HAP-1 (cell line): ENCODE measurements around the gene DCLK1.

Experiments
- DNase-seq, 2 experiments: peaks; one replicate each; pipeline ENCODE4 v3.0.0-alpha.2; 2016 to 2020; ENCODE audit warnings: low spot score in 2 of 2
- H3K27me3 ChIP-seq: fragments of 250-450 bp; sonication (Bioruptor Pico); 2 replicates; pipeline ENCODE4 v1.5.1; 2020; ENCODE audit warnings: low read depth, mild to moderate bottlenecking, moderate library complexity
- H3K36me3 ChIP-seq: fragments of 250-450 bp; sonication (Bioruptor Pico); replicated peaks from 2 replicates; pipeline ENCODE4 v1.5.1; 2020; ENCODE audit warnings: mild to moderate bottlenecking
- H3K4me1 ChIP-seq: fragments of 250-450 bp; sonication (Bioruptor Pico); 2 replicates; pipeline ENCODE4 v1.5.1; 2020; ENCODE audit warnings: mild to moderate bottlenecking
- H3K4me3 ChIP-seq: fragments of 250-450 bp; sonication (Bioruptor Pico); 2 replicates; pipeline ENCODE4 v1.5.1; 2020; ENCODE audit warnings: mild to moderate bottlenecking, moderate library complexity
- H3K9me3 ChIP-seq: fragments of 250-450 bp; sonication (Bioruptor Pico); 2 replicates; pipeline ENCODE4 v1.5.1; 2020; ENCODE audit warnings: mild to moderate bottlenecking, moderate library complexity
- in situ Hi-C: fragments of 300-500 bp; cut with MboI; formaldehyde crosslinking; loops from 3 replicates; pipeline ENCODE4 v1.14.3; 2020; ENCODE audit warnings: low sequenced_read_pairs, inconsistent platforms, mixed read lengths

DCLK1 gene

DNA sequence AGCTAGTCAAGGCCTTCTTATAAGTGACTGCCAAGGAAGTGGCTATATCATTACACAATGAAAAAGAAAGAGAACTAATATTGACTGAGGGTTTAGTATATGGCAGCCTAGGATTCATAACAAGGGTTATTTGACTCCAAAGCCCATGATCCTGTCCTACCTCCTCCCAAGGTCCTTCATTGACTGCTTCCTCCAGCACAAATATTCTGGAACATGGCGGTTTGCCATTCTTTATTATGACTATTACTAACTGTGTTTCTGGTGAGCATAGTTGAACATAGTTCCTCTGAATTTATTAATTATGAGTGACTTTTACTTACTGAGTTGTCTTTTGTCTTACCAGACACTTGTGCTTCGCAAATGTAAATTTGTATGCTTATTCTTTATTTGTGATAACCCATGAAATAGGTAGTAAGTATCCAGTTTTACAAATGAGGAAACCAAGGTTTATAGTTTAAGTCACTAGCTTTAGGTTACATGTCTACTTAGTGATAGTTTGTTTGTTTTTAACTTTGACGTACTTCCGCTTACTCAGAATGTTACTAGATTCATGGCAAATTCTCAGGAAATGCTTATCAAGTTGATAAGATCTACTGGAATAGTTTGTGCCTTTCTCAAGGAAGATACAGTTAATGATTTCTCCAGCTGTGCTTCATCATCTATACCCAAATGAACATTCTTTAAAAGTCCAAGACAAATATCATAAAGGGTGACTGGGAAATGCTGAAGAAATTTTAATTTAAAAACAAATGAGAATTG, 15.5 kb upstream of the DCLK1 start:
- Histone ChIP-seq H3K4me3 (no peak overlapping the region), H3K9me3 (no peaks in the 10 kb centered on the region), H3K4me1 (no peaks in the 10 kb centered on the region), H3K36me3 (no peaks in the 10 kb centered on the region), H3K27me3 (no peaks in the 10 kb centered on the region)
- in situ Hi-C loops: no loop called here
- DNase-seq: no peak

DNA sequence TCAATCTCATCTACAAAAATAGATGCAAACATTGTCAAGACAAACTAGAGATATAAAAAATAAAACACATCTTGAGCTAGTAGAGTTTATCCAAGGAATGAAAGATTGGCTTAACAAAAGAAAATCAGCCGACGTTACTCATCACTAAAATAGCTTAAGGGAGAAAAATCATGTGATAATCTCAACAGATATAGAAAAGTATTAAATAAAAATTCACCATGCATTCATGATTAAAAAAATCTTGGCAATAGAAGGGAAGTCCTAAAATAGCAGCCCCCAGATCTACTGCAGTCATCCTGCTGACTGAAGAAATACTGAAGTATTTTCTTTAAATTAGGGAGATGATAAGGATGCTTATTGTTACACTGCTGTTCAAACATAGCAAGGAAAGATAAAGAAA, 12.6 kb upstream of the DCLK1 start:
- Histone ChIP-seq H3K36me3 (no peaks in the 10 kb centered on the region), H3K9me3 (no peaks in the 10 kb centered on the region), H3K4me3 (no peak overlapping the region), H3K4me1 (no peaks in the 10 kb centered on the region), H3K27me3 (no peaks in the 10 kb centered on the region)
- no peak for DNase-seq
- in situ Hi-C loops: no loop called here

DNA sequence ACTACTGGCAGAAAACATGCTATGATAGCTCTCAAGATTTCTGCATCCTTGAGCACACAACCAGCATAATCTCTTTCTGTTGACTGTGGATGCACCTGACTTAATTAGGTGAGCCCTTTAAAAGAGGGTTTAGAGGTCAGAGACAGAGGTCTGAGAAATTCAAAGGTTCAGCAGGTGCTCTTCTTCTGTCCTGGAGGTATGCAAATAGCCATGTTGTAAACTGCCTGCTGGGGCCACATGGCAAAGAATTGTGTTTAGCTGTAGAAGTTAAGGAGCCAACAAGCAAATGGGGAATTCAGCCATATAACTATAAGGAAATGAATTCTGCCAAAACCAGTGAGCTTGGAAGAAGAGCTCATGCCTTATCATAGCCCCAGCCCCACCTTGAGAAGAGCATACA, 11.6 kb upstream of the DCLK1 start:
- H3K4me1 ChIP-seq: no peaks in the 10 kb centered on the region
- in situ Hi-C loops: no loop called here
- H3K36me3 ChIP-seq: no peaks in the 10 kb centered on the region
- H3K9me3 ChIP-seq: no peaks in the 10 kb centered on the region
- no peak overlapping the region for H3K4me3 ChIP-seq
- no peak for DNase-seq
- H3K27me3 ChIP-seq: no peaks in the 10 kb centered on the region

DNA sequence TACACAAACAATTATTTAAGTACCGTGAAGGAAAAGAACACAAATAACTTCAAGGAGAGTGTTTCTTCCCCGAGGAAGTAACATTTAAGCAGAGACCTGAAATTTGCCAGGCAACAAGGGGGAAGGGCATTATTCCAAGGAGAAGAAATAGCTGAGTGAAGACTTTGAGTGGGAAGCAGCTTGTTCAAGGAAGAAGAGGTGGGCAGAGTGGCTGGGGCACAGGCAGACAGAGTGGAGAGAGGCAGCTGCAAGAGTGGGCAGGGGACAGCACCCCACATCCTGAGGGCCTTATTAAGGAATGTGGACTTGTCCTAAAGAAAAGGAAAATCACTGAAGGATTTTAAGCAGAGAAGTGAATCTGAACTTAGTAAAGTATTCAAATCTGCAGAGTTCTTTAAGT, 4.7 kb upstream of the DCLK1 start:
- H3K27me3 ChIP-seq: no peaks in the 10 kb centered on the region
- in situ Hi-C loops: no loop called here
- H3K9me3 ChIP-seq: no peaks in the 10 kb centered on the region
- H3K4me3 ChIP-seq: no peak overlapping the region
- H3K36me3 ChIP-seq: no peaks in the 10 kb centered on the region
- H3K4me1 ChIP-seq: no peaks in the 10 kb centered on the region
- DNase-seq: no peak

DNA sequence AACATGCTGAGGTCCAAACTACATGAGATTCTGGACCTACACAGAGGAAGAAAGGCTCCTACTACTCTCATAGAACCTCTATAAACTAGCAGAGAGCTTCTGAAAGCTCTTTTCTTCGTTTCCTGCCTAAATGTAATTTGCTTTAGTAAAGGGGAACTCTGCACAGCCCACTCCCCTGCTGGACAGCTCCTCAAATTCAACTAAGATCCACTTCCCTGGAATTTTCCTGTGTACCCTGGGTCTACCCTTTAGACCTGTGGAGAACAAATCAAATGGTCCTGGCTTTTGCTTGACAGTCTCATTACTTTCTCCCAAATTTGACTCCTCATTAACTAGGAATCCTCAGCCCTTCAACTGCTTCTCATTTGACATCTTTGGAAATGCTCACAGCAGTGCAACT, 3.5 kb upstream of the DCLK1 start:
- Histone ChIP-seq H3K36me3 (no peaks in the 10 kb centered on the region), H3K9me3 (no peaks in the 10 kb centered on the region), H3K4me1 (peaks cover 2% of the 10 kb centered on the region), H3K4me3 (no peak overlapping the region), H3K27me3 (no peaks in the 10 kb centered on the region)
- in situ Hi-C loops: no loop called here
- no peak for DNase-seq

DNA sequence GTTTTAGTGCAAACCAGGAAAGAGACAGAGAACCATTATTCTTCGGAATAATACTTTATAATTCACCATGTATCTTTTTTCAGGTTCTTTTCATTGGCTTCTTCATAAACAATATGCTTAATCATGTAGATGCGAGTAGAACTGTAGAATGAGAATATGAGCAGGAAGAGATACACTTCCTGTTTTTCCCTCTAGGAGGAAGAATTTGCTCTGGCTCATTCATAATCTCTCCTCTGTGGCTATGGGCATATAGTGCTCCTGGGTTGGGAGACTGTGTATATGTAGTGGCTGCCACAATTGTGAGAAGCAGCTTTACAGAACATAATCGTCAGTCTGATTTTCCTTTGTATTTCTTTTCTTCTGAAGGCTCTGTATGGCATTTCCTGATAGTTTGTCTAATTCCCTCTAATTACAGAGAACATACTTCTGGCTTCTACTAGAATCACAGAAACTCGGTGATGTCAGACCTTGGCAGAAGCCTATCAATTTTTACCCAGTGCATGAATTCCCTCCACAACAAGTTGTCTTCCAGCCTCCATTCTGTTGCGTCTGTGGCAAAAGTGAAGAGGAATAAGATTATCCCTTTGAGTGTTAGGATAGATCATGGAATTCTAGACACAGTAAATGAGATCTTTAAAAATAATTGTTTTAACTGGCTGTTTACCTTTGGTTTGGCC, 2.9 kb upstream of the DCLK1 start:
- Histone ChIP-seq H3K36me3 (no peaks in the 10 kb centered on the region), H3K4me3 (no peak overlapping the region), H3K9me3 (no peaks in the 10 kb centered on the region), H3K27me3 (no peaks in the 10 kb centered on the region), H3K4me1 (peaks cover 7% of the 10 kb centered on the region)
- in situ Hi-C loops: no loop called here
- DNase-seq: no peak

DNA sequence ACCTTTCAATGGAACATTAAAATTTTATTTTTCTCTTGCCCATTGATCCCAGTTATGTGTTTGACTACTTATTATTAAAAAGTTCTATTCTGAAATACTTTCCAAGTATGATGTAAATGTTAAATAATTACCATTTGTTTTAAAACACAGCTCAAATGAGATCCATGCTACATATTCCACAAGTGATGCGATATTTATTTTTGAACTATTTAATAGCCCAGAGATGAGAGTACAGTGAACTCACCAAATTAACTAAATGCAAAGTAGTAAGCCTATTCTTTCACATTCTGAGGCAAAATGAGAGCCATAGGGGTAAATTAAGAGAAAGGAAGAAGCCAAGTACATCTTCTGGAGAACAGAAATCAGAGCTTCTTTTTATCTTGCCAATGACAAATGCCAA, 1.2 kb upstream of the DCLK1 start:
- Histone ChIP-seq H3K4me3 (no peak overlapping the region), H3K27me3 (no peaks in the 10 kb centered on the region), H3K9me3 (no peaks in the 10 kb centered on the region), H3K4me1 (peaks cover 7% of the 10 kb centered on the region), H3K36me3 (no peaks in the 10 kb centered on the region)
- no peak for DNase-seq
- in situ Hi-C loops: no loop called here

DNA sequence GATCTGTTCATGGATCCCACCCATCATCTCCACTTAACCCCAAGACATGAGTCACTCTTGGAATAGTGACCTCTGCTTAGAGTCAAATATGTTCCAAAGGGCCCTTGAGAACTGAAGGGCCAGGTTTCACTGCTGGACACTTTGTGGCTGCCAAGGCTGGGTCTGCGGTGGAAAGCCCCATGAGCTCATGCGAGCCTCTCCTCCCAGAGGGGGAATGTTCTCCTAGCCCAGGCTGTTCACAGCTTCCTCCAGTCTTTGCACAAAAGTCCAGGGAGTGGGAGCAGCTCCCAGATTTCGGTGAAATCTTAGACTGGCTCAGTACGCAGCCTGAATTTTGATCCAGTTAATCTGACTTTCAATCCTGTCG, 732 bp upstream of the DCLK1 start:
- H3K9me3 ChIP-seq: no peaks in the 10 kb centered on the region
- no peaks in the 10 kb centered on the region for H3K27me3 ChIP-seq
- H3K4me1 ChIP-seq: peaks cover 7% of the 10 kb centered on the region
- H3K36me3 ChIP-seq: no peaks in the 10 kb centered on the region
- in situ Hi-C loops: no loop called here
- H3K4me3 ChIP-seq: no peak overlapping the region
- DNase-seq: no peak

DNA sequence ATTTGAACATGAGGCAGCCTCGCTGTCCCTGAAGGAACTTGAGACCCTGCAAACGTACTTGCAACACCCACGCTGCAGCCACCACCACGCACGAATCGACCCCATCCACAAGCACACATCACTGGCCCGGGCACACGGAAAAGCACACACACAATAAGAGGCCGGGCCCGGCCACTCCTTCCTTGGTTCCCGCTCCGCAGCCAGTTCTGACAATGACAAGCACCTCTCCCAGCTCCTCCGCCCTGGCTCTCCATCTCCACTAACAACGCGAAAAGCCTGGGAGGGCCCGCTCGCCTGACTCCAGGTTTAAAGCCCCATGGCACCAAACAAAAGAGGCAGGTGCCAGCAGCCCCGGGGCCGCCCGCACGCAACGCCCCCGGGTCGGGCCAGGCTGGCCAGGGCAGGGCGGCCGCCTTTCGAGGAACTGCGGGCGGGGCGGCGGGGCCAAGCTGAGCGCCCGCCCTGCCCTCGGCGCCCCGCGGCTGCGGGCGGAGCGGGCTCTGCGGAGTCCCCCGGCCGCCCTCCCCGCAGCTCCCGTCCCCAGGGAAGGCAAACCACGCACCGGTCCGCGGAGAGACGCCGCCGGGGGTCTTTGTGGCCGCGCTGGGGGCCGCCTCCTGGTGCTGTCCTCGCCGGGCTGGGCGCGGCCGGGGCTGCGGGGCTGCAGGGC, 495 bp downstream of the DCLK1 start:
- H3K9me3 ChIP-seq: no peaks in the 10 kb centered on the region
- H3K4me1 ChIP-seq: peaks cover 7% of the 10 kb centered on the region
- H3K36me3 ChIP-seq: no peaks in the 10 kb centered on the region
- peak; percentile 50 to 69 for DNase-seq
- H3K4me3 ChIP-seq: peak overlapping the region; percentile 48
- in situ Hi-C loops: no loop called here
- no peaks in the 10 kb centered on the region for H3K27me3 ChIP-seq

DNA sequence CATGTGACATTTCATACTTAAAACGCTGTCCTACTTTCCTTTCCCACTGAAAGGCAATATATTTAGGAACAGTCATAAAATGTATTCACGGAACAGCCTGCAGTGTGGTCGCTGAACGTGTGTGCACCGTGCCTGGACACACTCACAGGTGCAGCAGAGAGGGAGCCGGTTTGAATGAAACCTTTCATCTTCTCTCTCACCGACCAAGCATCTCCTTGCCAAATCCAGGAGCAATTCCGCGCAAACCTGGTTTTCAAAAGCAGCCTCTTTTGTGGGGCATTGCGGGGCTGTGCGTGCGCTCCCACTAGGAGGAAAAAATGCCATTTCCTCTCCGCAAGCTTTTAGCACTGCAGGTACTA, 1.0 kb downstream of the DCLK1 start:
- in situ Hi-C loops: no loop called here
- H3K4me1 ChIP-seq: peaks cover 7% of the 10 kb centered on the region
- no peaks in the 10 kb centered on the region for H3K36me3 ChIP-seq
- peak overlapping the region; percentile 48 for H3K4me3 ChIP-seq
- no peaks in the 10 kb centered on the region for H3K27me3 ChIP-seq
- H3K9me3 ChIP-seq: no peaks in the 10 kb centered on the region
- DNase-seq: peak in 1 of 2 experiments; percentile 24

DNA sequence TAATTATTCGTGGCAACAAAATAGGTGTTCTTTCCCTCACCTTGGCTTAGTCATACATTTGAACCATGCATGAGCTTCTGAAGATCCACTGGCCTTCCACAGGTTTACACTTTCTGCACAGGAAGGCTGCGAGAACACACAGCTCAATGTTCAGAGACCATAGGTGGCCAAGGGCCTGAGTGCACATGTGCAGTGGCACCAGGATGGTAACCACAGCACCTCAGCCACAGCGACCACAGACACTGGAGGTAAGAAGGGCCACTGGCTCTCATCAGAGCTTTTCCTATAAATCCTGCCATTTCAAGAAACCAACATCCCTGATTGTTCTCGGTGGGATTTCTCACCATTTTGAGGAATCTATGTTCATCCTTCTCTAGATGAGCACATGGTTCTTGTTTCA, 1.6 kb downstream of the DCLK1 start:
- Histone ChIP-seq H3K9me3 (no peaks in the 10 kb centered on the region), H3K36me3 (no peaks in the 10 kb centered on the region), H3K4me1 (peaks cover 7% of the 10 kb centered on the region), H3K4me3 (peak overlapping the region; percentile 48), H3K27me3 (no peaks in the 10 kb centered on the region)
- no peak for DNase-seq
- in situ Hi-C loops: no loop called here

DNA sequence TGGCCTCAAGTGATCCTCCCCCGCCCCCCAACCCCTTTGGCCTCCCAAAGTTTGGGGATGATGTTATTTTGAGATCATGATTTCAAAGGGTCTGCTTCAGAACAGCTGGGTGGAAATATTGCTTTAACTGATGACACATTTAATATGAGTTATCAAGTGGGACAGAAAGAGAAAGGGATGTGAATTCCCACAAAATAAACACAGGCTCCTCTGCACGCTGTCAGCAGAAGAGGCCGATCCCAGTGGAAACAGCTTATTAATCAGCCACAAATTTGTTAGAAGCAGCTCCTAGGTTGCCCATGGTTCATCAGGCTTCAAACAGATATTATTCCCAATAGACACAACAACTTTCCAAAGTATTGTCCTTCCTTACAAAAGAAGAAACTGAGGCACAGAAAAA, 4.7 kb downstream of the DCLK1 start:
- in situ Hi-C loops: no loop called here
- H3K4me1 ChIP-seq: peaks cover 7% of the 10 kb centered on the region

DNA sequence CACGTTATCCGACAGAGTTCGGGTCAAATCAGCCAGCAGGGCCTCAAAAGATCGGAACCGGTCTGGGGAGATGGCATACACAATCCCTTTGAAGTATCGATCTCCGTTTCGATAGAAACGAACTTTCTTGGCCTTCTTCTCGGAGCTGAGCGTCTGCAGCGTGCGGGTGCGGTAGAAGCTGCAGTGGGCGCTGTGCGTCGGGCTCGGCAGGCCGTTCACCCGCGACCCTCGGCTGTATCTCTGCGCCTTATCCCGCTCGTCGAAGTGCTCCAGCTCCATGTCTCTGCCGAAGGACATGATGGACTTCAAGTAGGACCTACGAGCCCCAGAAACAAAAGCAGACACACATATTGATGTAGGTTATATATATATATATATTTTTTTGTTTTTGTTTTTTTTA, 5.3 kb downstream of the DCLK1 start:
- no peak for DNase-seq
- peaks cover 7% of the 10 kb centered on the region for H3K4me1 ChIP-seq
- no peaks in the 10 kb centered on the region for H3K9me3 ChIP-seq
- no peaks in the 10 kb centered on the region for H3K36me3 ChIP-seq
- no peak overlapping the region for H3K4me3 ChIP-seq
- H3K27me3 ChIP-seq: no peaks in the 10 kb centered on the region
- in situ Hi-C loops: no loop called here

More for the DNA sequence above, 4.7 kb downstream of the DCLK1 start:
- no peak for DNase-seq
- H3K36me3 ChIP-seq: no peaks in the 10 kb centered on the region
- H3K27me3 ChIP-seq: no peaks in the 10 kb centered on the region
- H3K4me3 ChIP-seq: no peak overlapping the region
- no peaks in the 10 kb centered on the region for H3K9me3 ChIP-seq

DNA sequence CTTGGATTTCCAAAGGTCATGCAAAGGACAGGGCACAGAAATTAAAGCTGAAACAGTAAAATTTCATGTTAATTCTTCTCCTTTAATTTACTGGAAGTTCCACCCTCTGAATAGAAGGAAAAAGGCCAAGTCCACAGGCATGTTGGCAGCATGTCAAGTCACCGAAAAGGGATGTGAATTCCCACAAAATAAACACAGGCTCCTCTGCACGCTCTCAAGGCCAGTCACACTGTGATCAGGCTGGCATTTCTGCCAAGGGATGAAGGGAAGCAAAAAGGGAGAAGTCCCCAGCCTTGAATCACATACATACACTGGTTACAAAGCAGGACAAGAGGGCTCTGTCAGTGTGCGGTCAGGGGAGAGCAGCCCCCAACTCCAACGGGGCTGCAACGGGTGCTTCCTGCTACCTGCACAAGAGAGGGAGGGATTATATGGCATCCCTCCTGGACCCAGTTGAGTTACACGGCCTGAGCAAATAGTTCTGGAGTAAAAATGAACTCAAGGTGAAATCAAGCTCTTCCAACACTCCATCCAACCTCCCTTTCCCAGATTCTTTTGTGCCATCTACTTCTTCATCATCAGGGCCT, 6.9 kb downstream of the DCLK1 start:
- DNase-seq: no peak
- peaks cover 6% of the 10 kb centered on the region for H3K36me3 ChIP-seq
- no peak overlapping the region for H3K4me3 ChIP-seq
- no peaks in the 10 kb centered on the region for H3K9me3 ChIP-seq
- peaks cover 1% of the 10 kb centered on the region; the same call in 1 of the 2 replicates for H3K4me1 ChIP-seq
- in situ Hi-C loops: no loop called here
- no peaks in the 10 kb centered on the region for H3K27me3 ChIP-seq
